Endothelial cell (in vitro differentiated cells): ENCODE measurements around the gene IFFO2. TPM values are rescaled to one million over a fixed set of nuclear protein-coding genes. Genes with fewer than 3 reads are reported as not detected.

Source experiments
- DNase-seq: peaks from one replicate; pipeline ENCODE4 v3.0.0; 2021; ENCODE audit warnings: low spot score
- H3K27ac Mint-ChIP-seq: one replicate; pipeline ENCODE4 v1.8.0; 2021; ENCODE audit warnings: mixed read lengths, inconsistent platforms; ENCODE audit not compliant: unreplicated experiment
- H3K27me3 Mint-ChIP-seq: one replicate; pipeline ENCODE4 v1.8.0; 2021; ENCODE audit warnings: mild to moderate bottlenecking, moderate library complexity, mixed read lengths, inconsistent platforms; ENCODE audit not compliant: unreplicated experiment
- H3K36me3 Mint-ChIP-seq: one replicate; pipeline ENCODE4 v1.8.0; 2021; ENCODE audit warnings: mild to moderate bottlenecking, low read depth, mixed read lengths, inconsistent platforms; ENCODE audit not compliant: unreplicated experiment
- H3K4me1 Mint-ChIP-seq: one replicate; pipeline ENCODE4 v1.8.0; 2021; ENCODE audit warnings: mild to moderate bottlenecking, mixed read lengths, inconsistent platforms; ENCODE audit not compliant: unreplicated experiment
- H3K4me3 Mint-ChIP-seq: one replicate; pipeline ENCODE4 v1.8.0; 2021; ENCODE audit warnings: mild to moderate bottlenecking, mixed read lengths, inconsistent platforms; ENCODE audit not compliant: unreplicated experiment
- H3K9me3 Mint-ChIP-seq: one replicate; pipeline ENCODE4 v1.8.0; 2021; ENCODE audit warnings: mixed read lengths, inconsistent platforms; ENCODE audit not compliant: unreplicated experiment
- total RNA-seq: library from RNA; stranded (reverse); fragmentation: NEBNext Ultra II Directional; extraction: Animal tissue kit (Norgen Biotek cat#: 25700); gene quantifications from one replicate; pipeline ENCODE4 v1.2.1, GENCODE V29; 2021; ENCODE audit not compliant: unreplicated experiment
- TF ChIP-seq, protein P1 (sequence below): fragments of 200-600 bp; sonication (generic); IDR thresholded peaks from one replicate; pipeline ENCODE4 v1.5.0; 2021; ENCODE audit warnings: antibody characterized with exemption; ENCODE audit not compliant: unreplicated experiment

IFFO2 gene
- total RNA-seq, 1 donor from 2014 or later = 16.7 TPM

DNA sequence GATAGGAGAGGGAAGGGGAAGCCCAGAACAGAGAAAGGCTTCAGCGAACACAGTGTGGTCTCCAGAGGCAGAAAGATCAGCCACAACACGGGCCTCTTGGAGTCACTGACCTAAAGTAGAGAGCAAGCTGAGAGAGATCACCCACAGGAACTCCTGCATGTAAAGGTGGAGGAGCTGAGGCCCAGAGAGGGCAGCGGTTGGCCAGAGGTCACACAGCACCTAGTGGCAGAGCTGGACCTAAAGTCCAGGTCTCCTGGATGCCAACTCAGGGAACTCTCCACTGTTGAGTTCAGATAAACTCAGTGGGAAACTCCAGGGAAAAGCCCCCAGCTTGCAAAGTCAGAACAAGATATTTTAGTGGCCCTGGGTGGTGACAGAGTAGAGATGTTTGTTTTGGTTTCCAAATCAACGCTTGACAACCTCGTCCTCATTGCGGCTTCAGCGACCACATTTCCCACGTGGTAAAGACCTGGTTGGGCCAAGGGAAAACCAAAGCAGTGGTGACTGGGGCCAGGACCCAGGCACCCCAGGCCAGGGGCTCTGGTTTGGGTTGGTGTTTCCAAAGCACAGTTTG, 4.6 kb downstream of the IFFO2 start:
- no peak for DNase-seq
- H3K4me3 Mint-ChIP-seq = no peak overlapping the region

DNA sequence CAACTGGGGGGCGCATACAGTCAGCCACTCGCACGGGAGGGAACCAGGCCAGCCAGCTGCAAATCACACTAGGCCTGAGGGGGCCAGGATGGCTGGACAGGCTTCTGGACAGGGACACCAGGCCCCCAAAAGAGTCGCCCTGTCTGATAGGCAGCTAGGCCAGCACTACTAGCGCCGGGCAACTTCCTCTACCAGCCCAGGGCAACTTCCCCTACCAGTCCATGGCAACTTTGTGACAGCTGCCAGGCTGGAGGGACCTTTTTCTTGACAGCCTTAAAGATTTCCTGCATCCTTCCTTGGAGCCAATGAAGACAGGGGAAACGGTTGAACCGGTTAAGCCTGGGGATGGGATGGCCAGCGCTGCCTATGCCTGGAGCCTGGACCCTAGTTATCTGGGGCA, 5.1 kb downstream of the IFFO2 start:
- Mint-ChIP-seq H3K4me3 (no peak overlapping the region), H3K36me3 (no peaks in the 10 kb centered on the region), H3K27ac (no peak overlapping the region), H3K9me3 (no peaks in the 10 kb centered on the region), H3K27me3 (peaks cover 5% of the 10 kb centered on the region), H3K4me1 (peaks cover 53% of the 10 kb centered on the region)
- TF ChIP-seq, protein P1, sequence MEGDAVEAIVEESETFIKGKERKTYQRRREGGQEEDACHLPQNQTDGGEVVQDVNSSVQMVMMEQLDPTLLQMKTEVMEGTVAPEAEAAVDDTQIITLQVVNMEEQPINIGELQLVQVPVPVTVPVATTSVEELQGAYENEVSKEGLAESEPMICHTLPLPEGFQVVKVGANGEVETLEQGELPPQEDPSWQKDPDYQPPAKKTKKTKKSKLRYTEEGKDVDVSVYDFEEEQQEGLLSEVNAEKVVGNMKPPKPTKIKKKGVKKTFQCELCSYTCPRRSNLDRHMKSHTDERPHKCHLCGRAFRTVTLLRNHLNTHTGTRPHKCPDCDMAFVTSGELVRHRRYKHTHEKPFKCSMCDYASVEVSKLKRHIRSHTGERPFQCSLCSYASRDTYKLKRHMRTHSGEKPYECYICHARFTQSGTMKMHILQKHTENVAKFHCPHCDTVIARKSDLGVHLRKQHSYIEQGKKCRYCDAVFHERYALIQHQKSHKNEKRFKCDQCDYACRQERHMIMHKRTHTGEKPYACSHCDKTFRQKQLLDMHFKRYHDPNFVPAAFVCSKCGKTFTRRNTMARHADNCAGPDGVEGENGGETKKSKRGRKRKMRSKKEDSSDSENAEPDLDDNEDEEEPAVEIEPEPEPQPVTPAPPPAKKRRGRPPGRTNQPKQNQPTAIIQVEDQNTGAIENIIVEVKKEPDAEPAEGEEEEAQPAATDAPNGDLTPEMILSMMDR = no peak
- DNase-seq = no peak

More for the DNA sequence above, 4.6 kb downstream of the IFFO2 start:
- Mint-ChIP-seq H3K27ac (no peak overlapping the region), H3K4me1 (peaks cover 52% of the 10 kb centered on the region), H3K36me3 (no peaks in the 10 kb centered on the region), H3K27me3 (peaks cover 6% of the 10 kb centered on the region), H3K9me3 (no peaks in the 10 kb centered on the region)
- TF ChIP-seq, protein P1 = no peak

DNA sequence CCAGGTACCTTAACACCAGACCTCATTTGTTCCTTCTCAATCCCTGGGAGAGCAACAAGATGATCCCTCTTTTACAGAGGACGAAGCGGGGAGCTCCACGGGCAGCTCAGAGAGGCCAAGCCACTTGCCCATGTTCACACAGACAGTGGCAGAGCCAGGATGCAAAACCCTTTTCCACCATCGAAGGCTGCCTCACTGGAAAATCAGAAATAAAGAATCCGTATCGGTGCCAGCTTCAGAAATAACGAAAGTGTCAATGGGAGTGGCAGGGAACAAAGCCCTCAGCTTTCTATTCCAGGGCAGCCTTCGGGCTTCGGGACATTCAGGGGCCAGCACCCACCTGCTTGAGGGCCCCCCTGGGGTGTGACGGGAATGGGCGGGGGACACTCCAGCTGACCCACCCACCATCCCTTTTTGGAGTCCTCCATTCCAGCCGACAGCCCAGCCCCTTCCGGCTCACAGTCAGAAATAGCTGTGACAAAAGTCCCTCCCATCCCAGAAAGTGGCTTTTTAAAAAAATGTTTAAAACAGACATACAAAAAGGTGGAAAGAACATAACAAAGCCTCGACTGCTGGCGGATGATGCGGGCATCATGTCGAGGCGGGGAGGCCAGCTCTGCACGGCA, 6.0 kb downstream of the IFFO2 start:
- H3K27ac Mint-ChIP-seq = peak overlapping the region; percentile 97
- peaks cover 7% of the 10 kb centered on the region for H3K27me3 Mint-ChIP-seq
- H3K4me1 Mint-ChIP-seq = peaks cover 57% of the 10 kb centered on the region
- DNase-seq = no peak
- no peak overlapping the region for H3K4me3 Mint-ChIP-seq
- no peaks in the 10 kb centered on the region for H3K36me3 Mint-ChIP-seq
- TF ChIP-seq, protein P1 = no peak
- no peaks in the 10 kb centered on the region for H3K9me3 Mint-ChIP-seq

DNA sequence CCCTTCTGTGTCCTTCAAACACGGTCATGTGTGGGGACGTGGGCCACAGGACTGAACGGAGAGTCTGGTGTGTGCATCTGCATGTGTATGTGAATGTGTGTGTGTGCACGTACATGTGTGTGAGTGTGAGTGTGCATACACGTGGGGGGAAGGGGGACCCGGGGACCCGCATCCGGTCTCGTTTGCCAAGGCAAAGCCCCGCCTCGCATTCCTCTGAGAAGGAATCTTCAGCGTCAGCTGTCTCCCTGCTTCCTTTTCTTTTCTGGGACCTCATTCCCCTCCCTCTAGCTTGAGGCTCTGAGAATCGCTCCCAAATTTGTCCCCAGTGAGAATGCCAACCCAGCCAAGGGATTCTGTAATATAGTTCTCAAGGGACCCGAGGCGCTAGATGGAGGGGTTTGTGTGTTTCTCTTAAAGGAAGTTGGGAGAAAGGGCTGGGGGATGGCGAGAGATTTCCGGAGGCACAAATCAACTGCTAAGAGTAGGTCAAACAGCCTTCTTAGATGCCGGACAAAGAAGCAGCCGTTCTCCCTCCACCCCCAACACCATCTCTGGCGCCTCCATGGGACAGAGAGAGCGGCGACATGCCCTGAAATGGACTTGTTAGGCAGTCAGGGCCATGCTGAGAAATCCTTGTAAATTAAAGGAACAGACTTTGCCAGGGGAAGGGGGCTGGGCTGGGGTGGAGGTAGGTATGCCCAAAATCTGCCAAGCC, 6.6 kb downstream of the IFFO2 start:
- peak; percentile 24 for DNase-seq
- no peaks in the 10 kb centered on the region for H3K36me3 Mint-ChIP-seq
- H3K4me3 Mint-ChIP-seq = no peak overlapping the region
- TF ChIP-seq, protein P1 = no peak
- H3K4me1 Mint-ChIP-seq = peaks cover 64% of the 10 kb centered on the region
- H3K9me3 Mint-ChIP-seq = no peaks in the 10 kb centered on the region
- peak overlapping the region; percentile 97 for H3K27ac Mint-ChIP-seq
- peaks cover 8% of the 10 kb centered on the region for H3K27me3 Mint-ChIP-seq
